H1 (cell line): ENCODE data around the gene PC. TPM values are rescaled to one million over a fixed set of nuclear protein-coding genes. Genes with fewer than 3 reads are reported as not detected.

ENCODE experiments used
- CTCF ChIA-PET: fragments of 300-600 bp; sonication (Branson Sonifier 250); formaldehyde crosslinking; loops from one replicate; lab custom pipeline; 2021; ENCODE audit not compliant: partially characterized antibody; lab: Charles Lee
- POLR2A ChIA-PET: fragments of 300-600 bp; sonication (Branson Sonifier 250); formaldehyde crosslinking; loops from one replicate; lab custom pipeline; 2021; ENCODE audit warnings: inconsistent platforms; ENCODE audit not compliant: partially characterized antibody; lab: Charles Lee
- DNase-seq, 2 experiments: peaks; one replicate each; pipeline versions ENCODE4 v3.0.0 to v3.0.0-alpha.2; 2010 to 2022; ENCODE audit warnings: low spot score in 2 of 2, low read depth in 1 of 2, mixed read lengths in 1 of 2
- FAIRE-seq: peaks from 2 replicates; lab custom pipeline; 2011; peaks lifted over from hg19 to GRCh38; lab: Jason Lieb, UNC
- H2AFZ ChIP-seq: 2 replicates; pipeline ENCODE4 v1.8.1; 2012; ENCODE audit warnings: low read length, inconsistent platforms
- H2AK5ac ChIP-seq: 2 replicates; pipeline ENCODE4 v1.6.1; 2013; ENCODE audit warnings: low read depth, low read length
- H2BK120ac ChIP-seq: replicated peaks from 2 replicates; pipeline ENCODE3; 2013; ENCODE audit warnings: low read depth, low read length, inconsistent platforms
- H2BK12ac ChIP-seq: 2 replicates; pipeline ENCODE4 v1.6.1; 2013; ENCODE audit warnings: low read depth, low read length
- H2BK15ac ChIP-seq: 2 replicates; pipeline ENCODE4 v1.6.1; 2013; ENCODE audit warnings: low read length
- H2BK20ac ChIP-seq: 2 replicates; pipeline ENCODE4 v1.6.1; 2013; ENCODE audit warnings: low read length
- H2BK5ac ChIP-seq: 2 replicates; pipeline ENCODE4 v1.6.1; 2013; ENCODE audit warnings: low read depth, low read length
- H3K14ac ChIP-seq: 2 replicates; pipeline ENCODE4 v1.6.1; 2013; ENCODE audit warnings: inconsistent platforms; ENCODE audit not compliant: insufficient read length
- H3K18ac ChIP-seq: 2 replicates; pipeline ENCODE4 v1.6.1; 2013; ENCODE audit warnings: low read length; ENCODE audit errors: extremely low read depth
- H3K23ac ChIP-seq: 2 replicates; pipeline ENCODE4 v1.6.1; 2013; ENCODE audit warnings: inconsistent platforms; ENCODE audit not compliant: insufficient read length
- H3K23me2 ChIP-seq: 2 replicates; pipeline ENCODE4 v1.6.1; 2013; ENCODE audit warnings: low read depth, low read length
- H3K27ac ChIP-seq: 2 replicates; pipeline ENCODE4 v1.6.1; 2011; ENCODE audit warnings: low read depth, low read length, inconsistent platforms
- H3K27me3 ChIP-seq, 4 experiments: replicated peaks in 1 of 4; 1 replicate in 1 of 4; 2 replicates in 3 of 4; pipeline versions ENCODE4 v1.6.1 to v1.8.1; 2011 to 2013; ENCODE audit warnings: low read length in 3 of 4, mild to moderate bottlenecking in 3 of 4, inconsistent platforms in 2 of 4, mixed read lengths in 2 of 4, moderate library complexity in 1 of 4; ENCODE audit not compliant: control insufficient read depth in 3 of 4, insufficient read depth in 3 of 4; ENCODE audit errors: extremely low read depth in 1 of 4
- H3K36me3 ChIP-seq, 4 experiments: 2 replicates each; pipeline versions ENCODE4 v1.6.1 to v1.8.1; 2011 to 2013; ENCODE audit warnings: mild to moderate bottlenecking in 4 of 4, low read length in 3 of 4, moderate library complexity in 2 of 4, control low read depth in 1 of 4, inconsistent platforms in 1 of 4; ENCODE audit not compliant: insufficient read depth in 4 of 4, control insufficient read depth in 2 of 4
- H3K4ac ChIP-seq: replicated peaks from 2 replicates; pipeline ENCODE3; 2013; ENCODE audit warnings: low read length, low read depth, mixed read lengths, inconsistent platforms; ENCODE audit not compliant: insufficient read length
- H3K4me1 ChIP-seq, 4 experiments: replicated peaks in 1 of 4; 1 replicate in 1 of 4; 2 replicates in 3 of 4; pipeline versions ENCODE4 v1.6.1 to v1.8.1; 2011 to 2013; ENCODE audit warnings: low read length in 3 of 4, inconsistent platforms in 2 of 4, mixed read lengths in 1 of 4; ENCODE audit not compliant: insufficient read depth in 4 of 4, control insufficient read depth in 3 of 4
- H3K4me2 ChIP-seq, 2 experiments: 2 replicates each; pipeline versions ENCODE4 v1.6.1 to v1.8.1; 2011 to 2013; ENCODE audit warnings: low read depth in 2 of 2, low read length in 2 of 2, control low read depth in 1 of 2, inconsistent platforms in 1 of 2, mild to moderate bottlenecking in 1 of 2; ENCODE audit not compliant: insufficient read depth in 1 of 2
- H3K4me3 ChIP-seq, 4 experiments: fragments of 200-600, 300-600 bp in 1 of 4; sonication (generic), shearing (Covaris generic), sonication (Bioruptor Twin) in 1 of 4; 2 replicates each; pipeline versions ENCODE4 v1.5.1 to v1.8.1; 2011 to 2016; ENCODE audit warnings: low read length in 4 of 4, low read depth in 3 of 4, control low read depth in 2 of 4, inconsistent platforms in 2 of 4, mild to moderate bottlenecking in 2 of 4, mixed read lengths in 1 of 4, moderate library complexity in 1 of 4; ENCODE audit not compliant: insufficient read depth in 2 of 4; ENCODE audit errors: extremely low read depth in 1 of 4
- H3K56ac ChIP-seq: replicated peaks from 2 replicates; pipeline ENCODE3; 2013; ENCODE audit warnings: low read depth, mild to moderate bottlenecking, mixed read lengths, low read length, inconsistent platforms; ENCODE audit not compliant: insufficient read length
- H3K79me1 ChIP-seq: 2 replicates; pipeline ENCODE4 v1.6.1; 2013; ENCODE audit warnings: low read depth, low read length, control low read depth
- H3K79me2 ChIP-seq, 2 experiments: 2 replicates each; pipeline versions ENCODE4 v1.6.1 to v1.8.1; 2012 to 2013; ENCODE audit warnings: low read length in 2 of 2, mild to moderate bottlenecking in 2 of 2, inconsistent platforms in 1 of 2; ENCODE audit not compliant: insufficient read depth in 2 of 2, control insufficient read depth in 1 of 2
- H3K9ac ChIP-seq, 4 experiments: replicated peaks in 1 of 4; 1 replicate in 1 of 4; 2 replicates in 3 of 4; pipeline versions ENCODE4 v1.6.1 to v1.8.1; 2011 to 2013; ENCODE audit warnings: low read depth in 3 of 4, low read length in 3 of 4, control low read depth in 2 of 4, mild to moderate bottlenecking in 2 of 4, moderate library complexity in 2 of 4, inconsistent platforms in 1 of 4; ENCODE audit errors: extremely low read depth in 1 of 4
- H3K9me3 ChIP-seq, 2 experiments: 2 replicates each; pipeline versions ENCODE4 v1.6.1 to v1.8.1; 2012 to 2013; ENCODE audit warnings: mild to moderate bottlenecking in 2 of 2, moderate library complexity in 2 of 2, control low read depth in 1 of 2, inconsistent platforms in 1 of 2, low read depth in 1 of 2, low read length in 1 of 2, mixed read lengths in 1 of 2; ENCODE audit not compliant: insufficient read depth in 2 of 2
- H4K20me1 ChIP-seq, 2 experiments: replicated peaks in 1 of 2; 2 replicates each; pipeline versions ENCODE3 to v1.8.1; 2011 to 2013; ENCODE audit warnings: inconsistent platforms in 2 of 2, low read length in 2 of 2, mild to moderate bottlenecking in 1 of 2; ENCODE audit not compliant: insufficient read depth in 2 of 2, control insufficient read depth in 1 of 2
- H4K5ac ChIP-seq: 2 replicates; pipeline ENCODE4 v1.6.1; 2013; ENCODE audit warnings: low read length, low read depth, mixed read lengths, inconsistent platforms; ENCODE audit not compliant: insufficient read length
- H4K8ac ChIP-seq: 2 replicates; pipeline ENCODE4 v1.8.0; 2013; ENCODE audit warnings: mild to moderate bottlenecking, moderate library complexity, low read length, inconsistent platforms; ENCODE audit not compliant: insufficient read depth; ENCODE audit errors: extremely low read depth
- H4K91ac ChIP-seq: replicated peaks from 2 replicates; pipeline ENCODE3; 2013; ENCODE audit warnings: low read length, mixed read lengths, inconsistent platforms; ENCODE audit not compliant: insufficient read length
- CBX8 ChIP-seq: fragments of 300-800, 300-1000 bp; sonication (generic); IDR thresholded peaks from 2 replicates; pipeline ENCODE4 v1.7.1; 2016; ENCODE audit warnings: low read depth, low read length, borderline replicate concordance
- CTBP2 ChIP-seq: IDR thresholded peaks from 2 replicates; pipeline ENCODE4 v1.7.0; 2011; ENCODE audit warnings: borderline replicate concordance, mild to moderate bottlenecking, moderate library complexity, mixed read lengths, low read length; ENCODE audit not compliant: insufficient read depth, insufficient read length
- EGR1 ChIP-seq: IDR thresholded peaks from 2 replicates; pipeline ENCODE4 v1.6.1; 2011; ENCODE audit warnings: low read depth, low read length, borderline replicate concordance
- EP300 ChIP-seq, 2 experiments: IDR thresholded peaks; 1 replicate in 1 of 2; 2 replicates in 1 of 2; pipeline ENCODE4 v1.6.1; 2011 to 2012; ENCODE audit warnings: low read depth in 2 of 2, low read length in 2 of 2, mild to moderate bottlenecking in 2 of 2, borderline replicate concordance in 1 of 2, inconsistent platforms in 1 of 2, moderate library complexity in 1 of 2
- JUND ChIP-seq: IDR thresholded peaks from 2 replicates; pipeline ENCODE4 v1.6.1; 2011; ENCODE audit warnings: mild to moderate bottlenecking, improper control_type of control experiment, low read length
- MAFK ChIP-seq: IDR thresholded peaks from 2 replicates; pipeline ENCODE4 v1.6.1; 2012; ENCODE audit warnings: low read depth, mild to moderate bottlenecking, improper control_type of control experiment, low read length
- SRF ChIP-seq: IDR thresholded peaks from 2 replicates; pipeline ENCODE4 v1.6.1; 2011; ENCODE audit warnings: mild to moderate bottlenecking, low read depth, low read length, moderate library complexity
- WGBS, 2 experiments: shearing (Covaris generic) in 1 of 2; methylation state at CpG; one replicate each; pipeline versions ENCODE4 v1.1.6 to v1.1.7; 2013 to 2015; ENCODE audit warnings: low lambda C conversion rate in 2 of 2, mixed read lengths in 2 of 2, inconsistent platforms in 1 of 2, low coverage in 1 of 2, missing lambda C conversion rate in 1 of 2; ENCODE audit not compliant: insufficient replicate concordance in 2 of 2, insufficient coverage in 1 of 2, insufficient read length in 1 of 2; ENCODE audit errors: extremely low coverage in 1 of 2, missing lambda C conversion rate in 1 of 2; 5-methylcytosine and 5-hydroxymethylcytosine counted together
- polyA plus RNA-seq, 7 experiments: library from polyadenylated mRNA; depleted of rRNA in 3 of 7; stranded (reverse) in 5 of 7; unstranded in 2 of 7; fragments of >200 nt in 5 of 7; fragments of 200-250 nt in 2 of 7; gene quantifications; 1 replicate in 5 of 7; 2 replicates in 1 of 7; 4 replicates in 1 of 7; pipeline versions ENCODE4 v1.2.1 to v1.2.3, GENCODE V29; 2011 to 2013; ENCODE audit warnings: missing spikeins in 2 of 7, mixed read lengths in 2 of 7
- total RNA-seq: library from RNA; stranded (reverse); fragmentation: NEBNext Ultra II Directional; extraction: Animal tissue kit (Norgen Biotek cat#: 25700); gene quantifications from 2 replicates; pipeline ENCODE4 v1.2.1, GENCODE V29; 2021
- TF ChIP-seq, protein P1 (sequence below), 3 experiments: IDR thresholded peaks; 1 replicate in 2 of 3; 2 replicates in 1 of 3; pipeline versions ENCODE4 v1.5.1 to v1.6.1; 2011; ENCODE audit warnings: low read length in 3 of 3, mild to moderate bottlenecking in 3 of 3, inconsistent platforms in 2 of 3, low read depth in 1 of 3, moderate library complexity in 1 of 3; ENCODE audit not compliant: insufficient read depth in 1 of 3; ENCODE audit errors: control extremely low read depth in 1 of 3

PC gene
- total and polyA plus RNA-seq, 2 of the 8 experiments (the other 6 are each of a cell fraction or from before 2014, with no cell fraction given), result 11.5 to 27.5 TPM

DNA sequence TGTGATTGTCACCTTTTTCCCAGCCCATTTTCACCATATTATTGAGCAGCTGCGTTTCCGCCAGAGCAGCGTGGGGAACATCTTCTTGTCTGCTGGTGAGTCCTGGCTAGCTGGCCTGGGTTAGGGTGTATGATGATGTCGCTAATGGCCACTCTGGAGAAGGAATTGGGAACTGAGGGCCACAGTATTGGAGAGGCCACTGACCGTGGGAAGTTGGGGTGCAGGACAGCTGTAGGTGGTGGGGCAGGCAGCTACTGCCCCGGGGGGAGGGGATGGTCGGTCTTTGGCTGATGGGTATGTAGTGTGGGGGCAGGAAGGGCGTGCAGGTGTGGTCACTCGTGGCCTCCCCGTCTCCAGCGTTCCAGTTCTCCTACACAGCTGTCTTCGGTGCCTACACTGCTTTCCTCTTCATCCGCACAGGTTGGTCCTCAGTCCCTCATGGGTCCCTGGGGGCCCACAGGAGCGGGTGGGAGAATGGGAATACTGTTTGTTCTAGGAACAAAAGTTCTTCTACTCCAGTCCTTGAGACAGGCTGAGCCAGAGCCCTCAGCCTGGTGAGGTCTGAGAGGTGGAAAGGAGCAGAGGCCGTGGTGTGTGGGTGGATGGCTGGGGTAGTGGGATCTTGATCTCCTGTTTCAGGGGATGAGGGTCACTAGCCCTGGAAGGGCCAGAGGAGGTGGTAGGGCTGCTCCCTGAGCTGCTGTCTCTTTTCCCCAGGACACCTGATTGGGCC is 112.9 kb downstream of the PC start:
- H3K36me3 ChIP-seq, result peaks cover 6 to 26% (median 16%) of the 10 kb centered on the region in 4 experiments
- peaks cover 18% of the 10 kb centered on the region for H3K79me1 ChIP-seq
- H4K8ac ChIP-seq, result peak overlapping the region; percentile 53; the same call in 1 of the 2 replicates
- H4K91ac ChIP-seq, result no peak overlapping the region
- peaks cover 4 to 12% of the 10 kb centered on the region in 2 experiments for H4K20me1 ChIP-seq
- H3K4me1 ChIP-seq, result peaks cover 0 to 11% (median 3%) of the 10 kb centered on the region in 4 experiments; a peak in 4 of 7 replicates
- peaks cover 9% of the 10 kb centered on the region for H3K23me2 ChIP-seq
- WGBS, 2 experiments, result 84% methylated on average over 14 of the region's 15 CpGs; no CpG with 5 or more reads in 1 of the 2 experiments
- H3K4me2 ChIP-seq, result no peak overlapping the region; a peak in 1 of 4 replicates
- H4K5ac ChIP-seq, result no peak overlapping the region
- no peak overlapping the region for H2BK12ac ChIP-seq
- H3K56ac ChIP-seq, result no peak overlapping the region
- H3K4ac ChIP-seq, result no peak overlapping the region
- CTCF ChIA-PET, result interaction anchor here (0.5 to 7.1 kb wide), 14 partner anchors 8 to 168 kb away, joined by 3 to 57 read pairs (median 4); partner anchors contain the start of genes C11orf86 and RBM4B
- no peak overlapping the region for H2BK120ac ChIP-seq
- H2AFZ ChIP-seq, result no peak overlapping the region
- DNase-seq (no peak), FAIRE-seq (no peak)
- no peak overlapping the region for H3K9ac ChIP-seq
- no peak overlapping the region for H2BK15ac ChIP-seq
- H3K23ac ChIP-seq, result no peak overlapping the region
- H3K18ac ChIP-seq, result no peak overlapping the region
- no peak overlapping the region for H3K14ac ChIP-seq
- POLR2A ChIA-PET, result interaction anchor here (0.9 to 4.2 kb wide), 9 partner anchors 9 to 229 kb away, joined by 3 to 53 read pairs (median 5); partner anchors contain the start of genes C11orf86 and RBM14
- no peaks in the 10 kb centered on the region for H3K9me3 ChIP-seq
- H2AK5ac ChIP-seq, result no peak overlapping the region
- no peak overlapping the region for H3K27ac ChIP-seq
- H3K4me3 ChIP-seq, result no peak overlapping the region
- no peak overlapping the region for H2BK5ac ChIP-seq
- H3K27me3 ChIP-seq, result no peaks in the 10 kb centered on the region
- peaks cover 0 to 26% of the 10 kb centered on the region in 2 experiments; a peak in 3 of 4 replicates for H3K79me2 ChIP-seq
- no peak overlapping the region for H2BK20ac ChIP-seq
- TF ChIP-seq EGR1 (no peak), CTBP2 (no peak), EP300 (IDR thresholded peaks at IDR 0.05; ENCODE audit: borderline replicate concordance in 1 of 2, low read depth in 2 of 2, low read length in 2 of 2) (no peak), JUND (no peak), MAFK (no peak), CBX8 (no peak), SRF (no peak)
- TF ChIP-seq, protein P1, sequence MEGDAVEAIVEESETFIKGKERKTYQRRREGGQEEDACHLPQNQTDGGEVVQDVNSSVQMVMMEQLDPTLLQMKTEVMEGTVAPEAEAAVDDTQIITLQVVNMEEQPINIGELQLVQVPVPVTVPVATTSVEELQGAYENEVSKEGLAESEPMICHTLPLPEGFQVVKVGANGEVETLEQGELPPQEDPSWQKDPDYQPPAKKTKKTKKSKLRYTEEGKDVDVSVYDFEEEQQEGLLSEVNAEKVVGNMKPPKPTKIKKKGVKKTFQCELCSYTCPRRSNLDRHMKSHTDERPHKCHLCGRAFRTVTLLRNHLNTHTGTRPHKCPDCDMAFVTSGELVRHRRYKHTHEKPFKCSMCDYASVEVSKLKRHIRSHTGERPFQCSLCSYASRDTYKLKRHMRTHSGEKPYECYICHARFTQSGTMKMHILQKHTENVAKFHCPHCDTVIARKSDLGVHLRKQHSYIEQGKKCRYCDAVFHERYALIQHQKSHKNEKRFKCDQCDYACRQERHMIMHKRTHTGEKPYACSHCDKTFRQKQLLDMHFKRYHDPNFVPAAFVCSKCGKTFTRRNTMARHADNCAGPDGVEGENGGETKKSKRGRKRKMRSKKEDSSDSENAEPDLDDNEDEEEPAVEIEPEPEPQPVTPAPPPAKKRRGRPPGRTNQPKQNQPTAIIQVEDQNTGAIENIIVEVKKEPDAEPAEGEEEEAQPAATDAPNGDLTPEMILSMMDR (IDR thresholded peaks at IDR 0.05; ENCODE audit: control extremely low read depth in 1 of 3, insufficient read depth in 1 of 3, low read depth in 1 of 3, low read length in 3 of 3), result no peak
